ENCODE data around the gene HBP1.
"Not testable (repeated sequence)": the region's sequence is repeated elsewhere in the genome, so short reads cannot be mapped to it uniquely, and the experiment has no call there.

Gene HBP1

GRCh38 chr7:107210400-107210799 is 41.6 kb downstream of the HBP1 start:
- no peaks in the 10 kb centered on the region for H3K27me3 Mint-ChIP-seq
- no peak overlapping the region for H3K27ac Mint-ChIP-seq
- H3K9me3 Mint-ChIP-seq: peaks cover 9% of the 10 kb centered on the region
- no peak overlapping the region for H3K4me3 Mint-ChIP-seq
- H3K36me3 Mint-ChIP-seq (ENCODE audit: low read depth): peaks cover 74% of the 10 kb centered on the region
- H3K4me1 Mint-ChIP-seq (ENCODE audit: low read depth): peaks cover 13% of the 10 kb centered on the region
- intact Hi-C loops (cut with micrococcal nuclease): no loop called here

GRCh38 chr7:107212725-107213124 is 43.9 kb downstream of the HBP1 start:
- H3K27ac Mint-ChIP-seq: peak overlapping the region; percentile 56
- peaks cover 61% of the 10 kb centered on the region for H3K36me3 Mint-ChIP-seq (ENCODE audit: low read depth)
- H3K27me3 Mint-ChIP-seq: no peaks in the 10 kb centered on the region
- peaks cover 9% of the 10 kb centered on the region for H3K9me3 Mint-ChIP-seq
- H3K4me1 Mint-ChIP-seq (ENCODE audit: low read depth): peaks cover 13% of the 10 kb centered on the region
- intact Hi-C loops (cut with micrococcal nuclease): no loop called here
- H3K4me3 Mint-ChIP-seq: no peak overlapping the region

GRCh38 chr7:107213193-107213788 is 44.5 kb downstream of the HBP1 start:
- intact Hi-C loops (cut with micrococcal nuclease): no loop called here
- no peak overlapping the region for H3K4me3 Mint-ChIP-seq
- peaks cover 56% of the 10 kb centered on the region for H3K36me3 Mint-ChIP-seq (ENCODE audit: low read depth)
- H3K4me1 Mint-ChIP-seq (ENCODE audit: low read depth): peaks cover 13% of the 10 kb centered on the region
- peaks cover 9% of the 10 kb centered on the region for H3K9me3 Mint-ChIP-seq
- peak overlapping the region; percentile 56 for H3K27ac Mint-ChIP-seq
- H3K27me3 Mint-ChIP-seq: no peaks in the 10 kb centered on the region

- no peak overlapping the region for H3K4me3 Mint-ChIP-seq
- H3K4me1 Mint-ChIP-seq (ENCODE audit: low read depth): peaks cover 13% of the 10 kb centered on the region
- peaks cover 52% of the 10 kb centered on the region for H3K36me3 Mint-ChIP-seq (ENCODE audit: low read depth)
- intact Hi-C loops (cut with micrococcal nuclease): no loop called here
- no peaks in the 10 kb centered on the region for H3K27me3 Mint-ChIP-seq
- no peak overlapping the region for H3K27ac Mint-ChIP-seq
- H3K9me3 Mint-ChIP-seq: peaks cover 9% of the 10 kb centered on the region
Observed at GRCh38 chr7:107213945-107214344, 45.1 kb downstream of the HBP1 start.

- Mint-ChIP-seq H3K9me3 (peaks cover 7% of the 10 kb centered on the region), H3K27ac (no peak overlapping the region), H3K27me3 (no peaks in the 10 kb centered on the region), H3K4me3 (no peak overlapping the region), H3K36me3 (ENCODE audit: low read depth) (peaks cover 36% of the 10 kb centered on the region), H3K4me1 (ENCODE audit: low read depth) (peaks cover 5% of the 10 kb centered on the region)
- intact Hi-C loops (cut with micrococcal nuclease): no loop called here
Observed at GRCh38 chr7:107219563-107220244, 50.9 kb downstream of the HBP1 start.

- Mint-ChIP-seq H3K27ac (no peak overlapping the region), H3K4me3 (no peak overlapping the region), H3K9me3 (peaks cover under 1% of the 10 kb centered on the region), H3K4me1 (ENCODE audit: low read depth) (peaks cover 5% of the 10 kb centered on the region), H3K36me3 (ENCODE audit: low read depth) (peaks cover 33% of the 10 kb centered on the region), H3K27me3 (no peaks in the 10 kb centered on the region)
- intact Hi-C loops (cut with micrococcal nuclease): no loop called here
Observed at GRCh38 chr7:107220356-107220755, 51.6 kb downstream of the HBP1 start.

GRCh38 chr7:107220806-107221205 is 52.0 kb downstream of the HBP1 start:
- peaks cover 34% of the 10 kb centered on the region for H3K36me3 Mint-ChIP-seq (ENCODE audit: low read depth)
- not testable (repeated sequence) for H3K4me3 Mint-ChIP-seq

GRCh38 chr7:107224374-107225223 is 55.8 kb downstream of the HBP1 start:
- no peaks in the 10 kb centered on the region for H3K9me3 Mint-ChIP-seq
- H3K4me3 Mint-ChIP-seq: no peak overlapping the region
- H3K4me1 Mint-ChIP-seq (ENCODE audit: low read depth): peaks cover under 1% of the 10 kb centered on the region
- H3K36me3 Mint-ChIP-seq (ENCODE audit: low read depth): peaks cover 48% of the 10 kb centered on the region
- H3K27ac Mint-ChIP-seq: no peak overlapping the region
- intact Hi-C loops (cut with micrococcal nuclease): no loop called here
- H3K27me3 Mint-ChIP-seq: no peaks in the 10 kb centered on the region

More at GRCh38 chr7:107220806-107221205, 52.0 kb downstream of the HBP1 start:
- H3K4me1 Mint-ChIP-seq (ENCODE audit: low read depth); H3K27ac Mint-ChIP-seq; H3K9me3 Mint-ChIP-seq; H3K27me3 Mint-ChIP-seq; intact Hi-C loops (cut with micrococcal nuclease): not testable (repeated sequence)

GRCh38 chr7:107228291-107228690 is 59.5 kb downstream of the HBP1 start:
- H3K4me3 Mint-ChIP-seq: no peak overlapping the region
- intact Hi-C loops (cut with micrococcal nuclease): no loop called here
- H3K27me3 Mint-ChIP-seq: no peaks in the 10 kb centered on the region
- no peaks in the 10 kb centered on the region for H3K4me1 Mint-ChIP-seq (ENCODE audit: low read depth)
- no peaks in the 10 kb centered on the region for H3K9me3 Mint-ChIP-seq
- H3K27ac Mint-ChIP-seq: no peak overlapping the region
- peaks cover 43% of the 10 kb centered on the region for H3K36me3 Mint-ChIP-seq (ENCODE audit: low read depth)

GRCh38 chr7:107230334-107230733 is 61.5 kb downstream of the HBP1 start:
- Mint-ChIP-seq H3K27me3 (no peaks in the 10 kb centered on the region), H3K4me1 (ENCODE audit: low read depth) (no peaks in the 10 kb centered on the region), H3K4me3 (no peak overlapping the region), H3K27ac (no peak overlapping the region), H3K36me3 (ENCODE audit: low read depth) (peaks cover 43% of the 10 kb centered on the region), H3K9me3 (no peaks in the 10 kb centered on the region)
- intact Hi-C loops (cut with micrococcal nuclease): no loop called here

- H3K4me1 Mint-ChIP-seq (ENCODE audit: low read depth): no peaks in the 10 kb centered on the region
- H3K27me3 Mint-ChIP-seq: no peaks in the 10 kb centered on the region
- intact Hi-C loops (cut with micrococcal nuclease): no loop called here
Observed at GRCh38 chr7:107232568-107233090, 63.8 kb downstream of the HBP1 start.

GRCh38 chr7:107233174-107233573 is 64.4 kb downstream of the HBP1 start:
- Mint-ChIP-seq H3K4me3 (no peak overlapping the region), H3K27ac (no peak overlapping the region), H3K27me3 (no peaks in the 10 kb centered on the region), H3K4me1 (ENCODE audit: low read depth) (no peaks in the 10 kb centered on the region), H3K9me3 (no peaks in the 10 kb centered on the region), H3K36me3 (ENCODE audit: low read depth) (peaks cover 31% of the 10 kb centered on the region)
- intact Hi-C loops (cut with micrococcal nuclease): no loop called here

More at GRCh38 chr7:107232568-107233090, 63.8 kb downstream of the HBP1 start:
- Mint-ChIP-seq H3K9me3 (no peaks in the 10 kb centered on the region), H3K36me3 (ENCODE audit: low read depth) (peaks cover 36% of the 10 kb centered on the region), H3K4me3 (no peak overlapping the region), H3K27ac (no peak overlapping the region)

GRCh38 chr7:107233981-107234380 is 65.2 kb downstream of the HBP1 start:
- no peaks in the 10 kb centered on the region for H3K27me3 Mint-ChIP-seq
- H3K4me3 Mint-ChIP-seq: no peak overlapping the region
- no peak overlapping the region for H3K27ac Mint-ChIP-seq
- intact Hi-C loops (cut with micrococcal nuclease): no loop called here
- H3K4me1 Mint-ChIP-seq (ENCODE audit: low read depth): no peaks in the 10 kb centered on the region
- H3K9me3 Mint-ChIP-seq: no peaks in the 10 kb centered on the region
- H3K36me3 Mint-ChIP-seq (ENCODE audit: low read depth): peaks cover 23% of the 10 kb centered on the region

GRCh38 chr7:107234436-107234835 is 65.6 kb downstream of the HBP1 start:
- no peak overlapping the region for H3K27ac Mint-ChIP-seq
- intact Hi-C loops (cut with micrococcal nuclease): no loop called here
- H3K36me3 Mint-ChIP-seq (ENCODE audit: low read depth): peaks cover 21% of the 10 kb centered on the region
- no peaks in the 10 kb centered on the region for H3K27me3 Mint-ChIP-seq
- H3K9me3 Mint-ChIP-seq: no peaks in the 10 kb centered on the region
- H3K4me1 Mint-ChIP-seq (ENCODE audit: low read depth): no peaks in the 10 kb centered on the region
- no peak overlapping the region for H3K4me3 Mint-ChIP-seq

Data from dendritic cell treated with granulocyte-macrophage colony-stimulating factor and Interleukin-4, amounts not matched to agents 40 ng/mL and 50 ng/mL, for 4 days (primary cell).